GM19438 (cell line): Measurements from ENCODE around the gene GMPS.
"Not testable (repeated sequence)": the region's sequence is repeated elsewhere in the genome, so short reads cannot be mapped to it uniquely, and the experiment has no call there.

Experiments used
- ATAC-seq: cut with Tn5 transposase; IDR thresholded peaks from one replicate; pipeline ENCODE4 v1.9.1; 2021; ENCODE audit warnings: low read depth; ENCODE audit not compliant: unreplicated experiment

The GMPS gene

GRCh38 chr3:155934230-155934629 lies 63.8 kb downstream of the GMPS start:
- ATAC-seq, result no peak

GRCh38 chr3:155938409-155938808 lies 68.0 kb downstream of the GMPS start:
- no peak for ATAC-seq

GRCh38 chr3:155941354-155941753 lies 70.9 kb downstream of the GMPS start:
- no peak for ATAC-seq

- no peak for ATAC-seq
Observed at GRCh38 chr3:155944081-155944480, 73.6 kb downstream of the GMPS start.

GRCh38 chr3:155946178-155946577 lies 75.7 kb downstream of the GMPS start:
- ATAC-seq, result no peak

GRCh38 chr3:155948476-155948875 lies 78.0 kb downstream of the GMPS start:
- ATAC-seq, result no peak

- no peak for ATAC-seq
Observed at GRCh38 chr3:155949453-155950217, 79.2 kb downstream of the GMPS start.

- no peak for ATAC-seq
Observed at GRCh38 chr3:155956508-155957411, 86.3 kb downstream of the GMPS start.

- ATAC-seq, result no peak
Observed at GRCh38 chr3:155957412-155957880, 87.0 kb downstream of the GMPS start.

GRCh38 chr3:155958676-155959075 lies 88.2 kb downstream of the GMPS start:
- no peak for ATAC-seq

- ATAC-seq, result no peak
Observed at GRCh38 chr3:155960060-155960459, 89.6 kb downstream of the GMPS start.

- not testable (repeated sequence) for ATAC-seq
Observed at GRCh38 chr3:155961044-155961443, 90.6 kb downstream of the GMPS start.

- ATAC-seq, result no peak
Observed at GRCh38 chr3:155963570-155963969, 93.1 kb downstream of the GMPS start.

- no peak for ATAC-seq
Observed at GRCh38 chr3:155970398-155970797, 99.9 kb downstream of the GMPS start.

- ATAC-seq, result peak; percentile 85
Observed at GRCh38 chr3:155972885-155973584, 102.6 kb downstream of the GMPS start.

- no peak for ATAC-seq
Observed at GRCh38 chr3:155978324-155978723, 107.9 kb downstream of the GMPS start.

- ATAC-seq, result no peak
Observed at GRCh38 chr3:155979746-155980145, 109.3 kb downstream of the GMPS start.

- no peak for ATAC-seq
Observed at GRCh38 chr3:155981669-155982068, 111.2 kb downstream of the GMPS start.

- no peak for ATAC-seq
Observed at GRCh38 chr3:155983834-155984474, 113.5 kb downstream of the GMPS start.

- ATAC-seq, result no peak
Observed at GRCh38 chr3:155984791-155985417, 114.5 kb downstream of the GMPS start.
